Measurements from ENCODE around the gene PIGC.

Gene PIGC

DNA sequence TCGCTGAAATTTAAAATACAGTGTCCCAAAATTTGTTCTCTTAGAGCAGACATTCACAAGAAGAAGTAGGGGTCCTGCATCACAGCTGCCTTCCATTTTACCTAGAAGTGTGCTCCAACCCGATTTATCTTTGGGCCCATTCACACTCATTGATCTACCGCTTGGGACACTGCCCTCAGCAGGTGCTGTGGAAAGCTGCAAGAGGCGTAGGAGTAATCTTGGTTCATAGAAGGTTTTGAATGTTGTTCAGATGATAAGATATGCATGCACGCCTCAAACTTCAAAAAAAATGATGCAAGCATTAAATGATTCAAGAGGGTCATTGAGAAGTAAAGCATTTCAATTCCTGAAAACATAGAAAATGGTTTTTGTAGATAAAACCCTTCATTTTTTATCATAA lies 42.0 kb downstream of the PIGC start:
- H3K4me3 ChIP-seq (ENCODE audit: low read length) = no peak overlapping the region
- TF ChIP-seq, protein P1, sequence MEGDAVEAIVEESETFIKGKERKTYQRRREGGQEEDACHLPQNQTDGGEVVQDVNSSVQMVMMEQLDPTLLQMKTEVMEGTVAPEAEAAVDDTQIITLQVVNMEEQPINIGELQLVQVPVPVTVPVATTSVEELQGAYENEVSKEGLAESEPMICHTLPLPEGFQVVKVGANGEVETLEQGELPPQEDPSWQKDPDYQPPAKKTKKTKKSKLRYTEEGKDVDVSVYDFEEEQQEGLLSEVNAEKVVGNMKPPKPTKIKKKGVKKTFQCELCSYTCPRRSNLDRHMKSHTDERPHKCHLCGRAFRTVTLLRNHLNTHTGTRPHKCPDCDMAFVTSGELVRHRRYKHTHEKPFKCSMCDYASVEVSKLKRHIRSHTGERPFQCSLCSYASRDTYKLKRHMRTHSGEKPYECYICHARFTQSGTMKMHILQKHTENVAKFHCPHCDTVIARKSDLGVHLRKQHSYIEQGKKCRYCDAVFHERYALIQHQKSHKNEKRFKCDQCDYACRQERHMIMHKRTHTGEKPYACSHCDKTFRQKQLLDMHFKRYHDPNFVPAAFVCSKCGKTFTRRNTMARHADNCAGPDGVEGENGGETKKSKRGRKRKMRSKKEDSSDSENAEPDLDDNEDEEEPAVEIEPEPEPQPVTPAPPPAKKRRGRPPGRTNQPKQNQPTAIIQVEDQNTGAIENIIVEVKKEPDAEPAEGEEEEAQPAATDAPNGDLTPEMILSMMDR (IDR thresholded peaks at IDR 0.05; ENCODE audit: insufficient read depth, low read depth, low read length, missing control alignments) = peak; percentile 18
- no peak for DNase-seq (ENCODE audit: low read depth)

- DNase-seq (ENCODE audit: low read depth) = no peak
- H3K4me3 ChIP-seq (ENCODE audit: low read length) = no peak overlapping the region
- TF ChIP-seq, protein P1 (IDR thresholded peaks at IDR 0.05; ENCODE audit: insufficient read depth, low read depth, low read length, missing control alignments) = no peak
Observed at GRCh38 chr1:172401477-172401876, 42.4 kb downstream of the PIGC start.

DNA sequence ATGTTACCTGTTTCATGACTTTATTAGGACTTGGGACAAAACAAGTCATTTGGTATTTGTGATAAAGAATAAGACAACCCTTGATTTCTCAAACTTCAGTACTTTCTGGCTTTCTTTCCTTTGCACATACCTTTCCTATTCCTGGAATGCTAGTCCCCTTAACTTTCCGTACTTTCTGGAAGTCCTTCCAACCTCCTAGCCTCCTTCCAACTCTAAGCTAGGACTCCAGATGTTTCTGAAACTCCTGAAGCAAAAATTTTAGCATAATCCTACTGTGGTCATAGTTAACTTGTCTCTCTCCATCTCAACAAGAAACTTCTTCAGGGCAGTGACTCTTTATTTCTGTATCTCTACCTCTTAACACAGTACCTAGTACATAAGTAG lies 43.2 kb downstream of the PIGC start:
- H3K4me3 ChIP-seq (ENCODE audit: low read length) = no peak overlapping the region
- DNase-seq (ENCODE audit: low read depth) = no peak

GRCh38 chr1:172399756-172400721 lies 43.8 kb downstream of the PIGC start:
- TF ChIP-seq, protein P1 (IDR thresholded peaks at IDR 0.05; ENCODE audit: insufficient read depth, low read depth, low read length, missing control alignments) = no peak
- H3K4me3 ChIP-seq (ENCODE audit: low read length) = no peak overlapping the region
- no peak for DNase-seq (ENCODE audit: low read depth)

More for the DNA sequence above, 43.2 kb downstream of the PIGC start:
- TF ChIP-seq, protein P1 (IDR thresholded peaks at IDR 0.05; ENCODE audit: insufficient read depth, low read depth, low read length, missing control alignments) = no peak

- H3K4me3 ChIP-seq (ENCODE audit: low read length) = no peak overlapping the region
- TF ChIP-seq, protein P1 (IDR thresholded peaks at IDR 0.05; ENCODE audit: insufficient read depth, low read depth, low read length, missing control alignments) = peak; percentile 41
- peak; percentile 75 for DNase-seq (ENCODE audit: low read depth)
Observed at GRCh38 chr1:172398970-172399755, 44.7 kb downstream of the PIGC start.

DNA sequence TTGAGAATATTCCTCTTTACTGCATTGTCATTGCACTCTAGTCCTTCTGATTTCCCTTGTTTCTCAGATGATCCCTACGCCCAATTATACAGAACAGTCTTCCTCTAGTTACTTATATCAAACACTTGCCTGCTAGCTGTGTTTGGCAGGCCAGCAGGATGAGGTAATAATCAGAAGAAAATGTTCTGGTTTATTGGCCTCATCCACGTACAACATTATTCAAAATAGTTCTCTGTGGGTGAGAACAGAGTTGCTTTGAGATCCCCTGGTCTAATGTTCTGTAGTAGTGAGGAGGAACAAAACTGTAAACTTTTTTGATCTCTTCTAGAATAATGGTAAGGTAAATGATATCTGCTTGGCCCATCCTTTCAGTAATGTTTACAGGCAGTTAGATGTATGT lies 45.7 kb downstream of the PIGC start:
- TF ChIP-seq, protein P1 (IDR thresholded peaks at IDR 0.05; ENCODE audit: insufficient read depth, low read depth, low read length, missing control alignments) = no peak
- no peak overlapping the region for H3K4me3 ChIP-seq (ENCODE audit: low read length)
- DNase-seq (ENCODE audit: low read depth) = no peak
